ENCODE results near the gene IFI30. TPM values are rescaled to one million over a fixed set of nuclear protein-coding genes. Genes with fewer than 3 reads are reported as not detected.

Gene IFI30
- total RNA-seq, 1 donor from 2014 or later = 255 TPM

DNA sequence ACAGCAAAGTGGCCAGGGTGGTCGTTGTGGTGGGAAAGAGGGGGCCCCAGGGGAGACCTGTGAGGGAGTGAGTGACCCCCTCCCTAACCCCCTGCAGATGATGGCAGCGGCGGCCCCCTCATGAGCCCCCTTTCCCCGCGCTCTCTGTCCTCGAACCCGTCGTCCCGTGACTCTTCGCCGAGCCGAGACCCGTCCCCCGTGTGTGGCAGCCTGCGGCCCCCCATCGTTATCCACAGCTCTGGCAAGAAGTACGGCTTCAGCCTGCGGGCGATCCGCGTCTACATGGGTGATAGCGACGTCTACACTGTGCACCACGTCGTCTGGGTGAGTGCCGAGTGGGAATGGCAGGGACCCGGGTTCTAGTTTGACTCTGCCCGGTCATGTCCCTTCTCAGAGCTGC is 28.7 kb upstream of the IFI30 start:
- no peak overlapping the region for H3K27ac Mint-ChIP-seq
- POLR2A ChIA-PET = interaction anchor here (0.6 to 0.7 kb wide), 2 partner anchors 92 to 346 kb away, joined by 3 to 8 read pairs; no protein-coding TSS in a partner anchor
- no peaks in the 10 kb centered on the region for H3K9me3 Mint-ChIP-seq
- no peaks in the 10 kb centered on the region for H3K27me3 Mint-ChIP-seq
- DNase-seq = no peak
- TF ChIP-seq, protein P1, sequence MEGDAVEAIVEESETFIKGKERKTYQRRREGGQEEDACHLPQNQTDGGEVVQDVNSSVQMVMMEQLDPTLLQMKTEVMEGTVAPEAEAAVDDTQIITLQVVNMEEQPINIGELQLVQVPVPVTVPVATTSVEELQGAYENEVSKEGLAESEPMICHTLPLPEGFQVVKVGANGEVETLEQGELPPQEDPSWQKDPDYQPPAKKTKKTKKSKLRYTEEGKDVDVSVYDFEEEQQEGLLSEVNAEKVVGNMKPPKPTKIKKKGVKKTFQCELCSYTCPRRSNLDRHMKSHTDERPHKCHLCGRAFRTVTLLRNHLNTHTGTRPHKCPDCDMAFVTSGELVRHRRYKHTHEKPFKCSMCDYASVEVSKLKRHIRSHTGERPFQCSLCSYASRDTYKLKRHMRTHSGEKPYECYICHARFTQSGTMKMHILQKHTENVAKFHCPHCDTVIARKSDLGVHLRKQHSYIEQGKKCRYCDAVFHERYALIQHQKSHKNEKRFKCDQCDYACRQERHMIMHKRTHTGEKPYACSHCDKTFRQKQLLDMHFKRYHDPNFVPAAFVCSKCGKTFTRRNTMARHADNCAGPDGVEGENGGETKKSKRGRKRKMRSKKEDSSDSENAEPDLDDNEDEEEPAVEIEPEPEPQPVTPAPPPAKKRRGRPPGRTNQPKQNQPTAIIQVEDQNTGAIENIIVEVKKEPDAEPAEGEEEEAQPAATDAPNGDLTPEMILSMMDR (IDR thresholded peaks at IDR 0.05) = no peak
- intact Hi-C loops (cut with micrococcal nuclease) = no loop called here
- peaks cover 80% of the 10 kb centered on the region for H3K36me3 Mint-ChIP-seq (ENCODE audit: low read depth)
- no peak overlapping the region for H3K4me3 Mint-ChIP-seq
- CTCF ChIA-PET = interaction anchor here (1.4 kb wide), 1 partner anchor 207 kb away, joined by 3 read pairs; no protein-coding TSS in a partner anchor
- no peaks in the 10 kb centered on the region for H3K4me1 Mint-ChIP-seq
- ATAC-seq (ENCODE audit: low read depth) = no peak

DNA sequence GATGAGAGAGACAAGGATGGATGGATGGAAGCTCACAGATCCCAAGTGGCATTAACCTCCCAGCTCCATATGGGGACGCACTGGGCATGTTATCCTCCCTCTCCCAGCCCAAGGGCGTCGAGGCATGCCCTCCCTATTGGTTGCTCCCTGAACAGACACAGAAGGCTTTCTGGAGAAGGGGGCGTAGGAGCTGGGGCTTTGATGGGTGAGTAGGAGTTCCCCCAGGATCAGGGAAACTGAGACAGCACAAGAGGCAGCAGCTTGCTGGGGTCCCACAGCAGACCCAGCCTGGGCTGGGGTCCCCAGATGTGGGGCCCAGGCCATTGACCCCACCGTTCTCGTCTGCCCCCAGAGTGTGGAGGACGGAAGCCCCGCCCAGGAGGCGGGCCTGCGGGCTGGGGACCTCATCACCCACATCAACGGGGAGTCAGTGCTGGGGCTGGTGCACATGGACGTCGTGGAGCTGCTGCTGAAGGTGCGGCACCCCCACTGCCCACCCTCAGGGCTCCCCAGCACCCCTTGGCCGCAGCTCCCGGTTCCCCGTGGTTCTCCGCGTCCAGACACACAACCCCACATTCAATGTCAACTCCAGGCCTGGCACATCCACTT is 28.1 kb upstream of the IFI30 start:
- Mint-ChIP-seq H3K4me3 (no peak overlapping the region), H3K9me3 (no peaks in the 10 kb centered on the region), H3K27ac (no peak overlapping the region), H3K27me3 (no peaks in the 10 kb centered on the region), H3K4me1 (no peaks in the 10 kb centered on the region), H3K36me3 (ENCODE audit: low read depth) (peaks cover 78% of the 10 kb centered on the region)
- no peak for DNase-seq
- ChIA-PET POLR2A (interaction anchor here (0.7 kb wide), 1 partner anchor 347 kb away, joined by 3 read pairs; no protein-coding TSS in a partner anchor), CTCF (interaction anchor here (1.4 kb wide), 1 partner anchor 207 kb away, joined by 3 read pairs; no protein-coding TSS in a partner anchor)
- no peak for ATAC-seq (ENCODE audit: low read depth)
- intact Hi-C loops (cut with micrococcal nuclease) = no loop called here
- TF ChIP-seq, protein P1 (IDR thresholded peaks at IDR 0.05) = no peak

DNA sequence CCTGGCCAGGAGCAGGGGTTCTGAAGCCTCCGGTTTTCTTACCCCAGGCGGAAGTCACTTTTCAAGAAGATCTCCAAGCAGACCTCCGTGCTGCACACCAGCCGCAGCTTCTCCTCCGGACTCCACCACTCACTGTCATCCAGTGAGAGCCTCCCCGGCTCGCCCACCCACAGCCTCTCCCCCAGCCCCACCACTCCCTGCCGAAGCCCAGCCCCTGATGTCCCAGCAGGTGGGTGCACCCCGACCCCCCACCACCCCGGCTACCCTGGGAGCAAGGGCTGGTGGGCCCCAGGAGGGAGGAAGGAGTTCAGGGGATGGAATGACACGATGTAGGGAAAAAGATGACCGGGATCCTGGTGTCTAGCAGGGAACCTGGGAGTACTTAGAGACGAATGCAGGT is 26.2 kb upstream of the IFI30 start:
- DNase-seq (no peak), ATAC-seq (ENCODE audit: low read depth) (no peak)
- H3K27ac Mint-ChIP-seq = no peak overlapping the region
- ChIA-PET CTCF (no interaction called here), POLR2A (no interaction called here)
- no peaks in the 10 kb centered on the region for H3K27me3 Mint-ChIP-seq
- H3K36me3 Mint-ChIP-seq (ENCODE audit: low read depth) = peaks cover 70% of the 10 kb centered on the region
- intact Hi-C loops (cut with micrococcal nuclease) = no loop called here
- H3K9me3 Mint-ChIP-seq = no peaks in the 10 kb centered on the region
- H3K4me3 Mint-ChIP-seq = no peak overlapping the region
- peaks cover 9% of the 10 kb centered on the region for H3K4me1 Mint-ChIP-seq
- TF ChIP-seq, protein P1 (IDR thresholded peaks at IDR 0.05) = no peak

DNA sequence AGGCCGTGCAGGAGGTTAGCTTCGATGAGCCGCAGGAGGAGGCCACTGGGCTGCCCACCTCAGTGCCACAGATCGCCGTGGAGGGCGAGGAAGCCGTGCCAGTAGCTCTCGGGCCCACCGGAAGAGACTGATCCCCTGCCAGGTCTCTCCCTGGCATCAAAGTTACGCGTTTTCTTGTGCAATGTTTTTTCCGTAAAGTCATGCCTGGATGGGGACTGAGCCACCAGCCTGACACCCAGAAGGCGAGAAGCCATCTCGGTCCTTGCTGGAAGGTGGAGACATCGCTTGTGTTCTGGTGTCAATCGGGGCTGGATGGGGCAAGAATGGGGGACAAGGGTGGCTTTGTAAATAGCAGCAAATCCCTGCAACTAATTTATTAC is 24.0 kb upstream of the IFI30 start:
- no peak overlapping the region for H3K4me3 Mint-ChIP-seq
- H3K36me3 Mint-ChIP-seq (ENCODE audit: low read depth) = peaks cover 56% of the 10 kb centered on the region
- H3K27me3 Mint-ChIP-seq = no peaks in the 10 kb centered on the region
- no peak for DNase-seq
- intact Hi-C loops (cut with micrococcal nuclease) = no loop called here
- no peaks in the 10 kb centered on the region for H3K9me3 Mint-ChIP-seq
- peaks cover 18% of the 10 kb centered on the region for H3K4me1 Mint-ChIP-seq
- no peak for ATAC-seq (ENCODE audit: low read depth)
- TF ChIP-seq, protein P1 (IDR thresholded peaks at IDR 0.05) = no peak
- ChIA-PET POLR2A (interaction anchor here (0.6 to 1.8 kb wide), 2 partner anchors 23 to 32 kb away, joined by 4 to 6 read pairs; no protein-coding TSS in a partner anchor), CTCF (no interaction called here)
- no peak overlapping the region for H3K27ac Mint-ChIP-seq

DNA sequence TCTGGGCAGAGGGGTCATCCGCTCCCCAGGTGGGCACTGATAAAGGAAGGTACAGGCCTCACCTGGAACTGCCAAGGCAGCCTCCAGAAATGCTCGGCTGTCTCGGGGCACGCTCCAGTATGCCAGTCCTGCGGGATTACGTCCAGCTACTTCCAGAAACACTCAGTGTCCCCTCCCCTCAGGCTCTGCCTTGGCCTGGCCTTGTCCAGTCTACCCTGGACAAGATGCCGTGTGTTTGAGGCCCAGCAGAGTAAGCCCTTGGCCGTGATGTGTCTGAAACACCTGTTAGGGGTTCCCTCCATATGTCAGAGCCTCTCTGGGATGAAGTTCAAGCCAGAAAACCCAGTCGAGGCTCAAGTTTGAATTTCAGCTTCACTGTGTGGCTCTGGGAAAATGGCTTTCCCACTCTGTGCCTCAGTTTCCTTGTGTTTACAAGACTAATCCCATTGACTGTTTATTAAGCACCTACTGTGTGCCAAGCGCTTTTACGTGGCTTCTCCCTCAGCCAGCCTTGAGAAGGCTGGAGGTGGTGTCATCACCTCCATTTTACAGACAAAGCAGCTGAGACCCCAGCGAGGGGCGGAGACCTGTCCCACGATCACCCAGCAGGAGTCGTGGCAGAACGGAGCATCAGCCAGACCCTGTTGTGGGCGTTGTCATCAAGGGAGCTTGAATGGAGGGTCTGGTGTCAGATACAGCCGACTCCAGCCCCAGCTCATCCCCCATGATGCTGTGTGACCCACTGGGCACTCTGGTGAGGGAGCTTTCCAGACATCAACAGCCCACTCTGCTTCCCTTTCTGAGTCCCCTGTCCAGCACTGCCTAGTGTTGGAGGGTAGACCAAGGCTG is 22.6 kb upstream of the IFI30 start:
- ChIA-PET CTCF (interaction anchor here (1.7 to 2.2 kb wide), 3 partner anchors 9 to 101 kb away, joined by 4 to 18 read pairs (median 7); no protein-coding TSS in a partner anchor), POLR2A (interaction anchor here (0.6 to 2.2 kb wide), 15 partner anchors 9 to 148 kb away, joined by 3 to 20 read pairs (median 7); partner anchors contain the start of genes MAST3, MPV17L2 and RAB3A)
- TF ChIP-seq, protein P1 (IDR thresholded peaks at IDR 0.05) = no peak
- ATAC-seq (ENCODE audit: low read depth) (no peak), DNase-seq (no peak)
- H3K9me3 Mint-ChIP-seq = no peaks in the 10 kb centered on the region
- H3K4me3 Mint-ChIP-seq = peak overlapping the region; percentile 89
- H3K27me3 Mint-ChIP-seq = no peaks in the 10 kb centered on the region
- intact Hi-C loops (cut with micrococcal nuclease) = no loop called here
- H3K27ac Mint-ChIP-seq = no peak overlapping the region
- peaks cover 18% of the 10 kb centered on the region for H3K4me1 Mint-ChIP-seq
- H3K36me3 Mint-ChIP-seq (ENCODE audit: low read depth) = peaks cover 42% of the 10 kb centered on the region
